Kidney (tissue), 14 donors: ENCODE results near the gene PROCR. TPM values are rescaled to one million over a fixed set of nuclear protein-coding genes. Genes with fewer than 3 reads are reported as not detected.
A peak's percentile ranks its signal among the peaks of the same experiment; 100 is the strongest.

ENCODE experiments used
- DNase-seq, 5 donors: peaks; one replicate each; pipeline ENCODE4 v3.0.0-alpha.2; 2013 to 2020
- FAIRE-seq: peaks from 2 replicates; lab custom pipeline; 2012; peaks lifted over from hg19 to GRCh38; lab: Jason Lieb, UNC
- H3K27ac ChIP-seq, 2 donors: one replicate each; pipeline ENCODE4 v1.7.0; 2013; ENCODE audit warnings: low read depth in 2 of 2, low read length in 2 of 2, inconsistent platforms in 1 of 2
- H3K27me3 ChIP-seq: one replicate; pipeline ENCODE4 v1.7.1; 2013; ENCODE audit warnings: low read length, inconsistent platforms; ENCODE audit not compliant: control insufficient read depth, insufficient read depth
- H3K36me3 ChIP-seq, 3 donors: one replicate each; pipeline versions ENCODE4 v1.7.0 to v1.7.1; 2013; ENCODE audit warnings: low read length in 3 of 3, control low read depth in 1 of 3, inconsistent platforms in 1 of 3; ENCODE audit not compliant: insufficient read depth in 3 of 3, control insufficient read depth in 2 of 3
- H3K4me1 ChIP-seq, 3 donors: one replicate each; pipeline versions ENCODE4 v1.7.0 to v1.7.1; 2013; ENCODE audit warnings: low read length in 3 of 3, inconsistent platforms in 1 of 3, low read depth in 1 of 3; ENCODE audit not compliant: control insufficient read depth in 2 of 3, insufficient read depth in 2 of 3
- H3K4me3 ChIP-seq, 3 donors: one replicate each; pipeline versions ENCODE4 v1.7.0 to v1.8.1; 2013; ENCODE audit warnings: low read length in 3 of 3, control low read depth in 1 of 3, inconsistent platforms in 1 of 3
- H3K9ac ChIP-seq, 3 donors: one replicate each; pipeline versions ENCODE4 v1.7.0 to v1.7.1; 2013; ENCODE audit warnings: low read length in 3 of 3, control low read depth in 1 of 3, inconsistent platforms in 1 of 3
- H3K9me3 ChIP-seq, 3 donors: one replicate each; pipeline versions ENCODE4 v1.7.0 to v1.7.1; 2013; ENCODE audit warnings: low read length in 3 of 3, control low read depth in 1 of 3, inconsistent platforms in 1 of 3; ENCODE audit not compliant: control insufficient read depth in 2 of 3, insufficient read depth in 1 of 3
- CTCF ChIP-seq: IDR thresholded peaks from 3 replicates; pipeline ENCODE4 v1.5.1; 2012; ENCODE audit warnings: mild to moderate bottlenecking, moderate library complexity, borderline replicate concordance; ENCODE audit not compliant: insufficient read depth; ENCODE audit errors: extremely low read depth
- intact Hi-C: fragments of 100-400 bp; cut with DNase I; formaldehyde crosslinking; loops from one replicate; pipeline ENCODE4 v1.11.1; 2022
- polyA plus RNA-seq: library from polyadenylated mRNA; stranded (reverse); fragments of 350-450 nt; fragmentation: Illumina TruSeq; extraction: RNeasy Lipid Tissue Mini Kit (QIAGEN cat#74804); gene quantifications from one replicate; pipeline ENCODE4 v1.2.3, GENCODE V29; 2014; ENCODE audit warnings: low read depth, low replicate concordance; ENCODE audit not compliant: insufficient read depth
- total RNA-seq: library from RNA; stranded (reverse); fragmentation: NEBNext Ultra II Directional; extraction: Animal tissue kit (Norgen Biotek cat#: 25700); gene quantifications from one replicate; pipeline ENCODE4 v1.2.1, GENCODE V29; 2021
- donor health status: control.
- donor health status: control.
- donor health status: control.
- donor health status: control.
- donor health status: control.
- donor health status: DM: yes; HTN: yes; CAD: no.
- donor health status: Normal renal cell carcinoma (clear cell type).

Gene PROCR
- total and polyA plus RNA-seq, 2 donors from 2014 or later = 20.7 to 24.5 TPM

GRCh38 chr20:35226126-35226883 lies 54.4 kb downstream of the PROCR start, which contains the start of gene MMP24:
Gene MMP24, plus strand, starts transcription at chr20:35226690. Its CDS starts 49 bp downstream, at chr20:35226739.
- Histone ChIP-seq H3K4me1 (peaks cover 0 to 6% (median 0%) of the 10 kb centered on the region in 3 donors), H3K36me3 (no peaks in the 10 kb centered on the region), H3K9me3 (no peaks in the 10 kb centered on the region), H3K27ac (no peak within 1 kb of the TSS), H3K9ac (peak within 1 kb of the TSS in 1 of 3 donors; percentile 12), H3K4me3 (peak within 1 kb of the TSS in 2 of 3 donors; percentile 38 to 52), H3K27me3 (peaks cover 5% of the 10 kb centered on the region)
- TF ChIP-seq CTCF = no peak
- intact Hi-C loops = no loop called here
- FAIRE-seq = no peak
- DNase-seq = peak in 2 of 5 donors; percentile 12 to 44

Other genes with a start within 250 kb of the PROCR start
- gene GSS, start 216.3 kb upstream of the PROCR start, total RNA-seq = 54.9 TPM
- gene GSS, start 216.3 kb upstream of the PROCR start, polyA plus RNA-seq = 71.5 TPM
- gene MYH7B, start 216.2 kb upstream of the PROCR start, total RNA-seq = 0.76 TPM
- gene MYH7B, start 216.2 kb upstream of the PROCR start, polyA plus RNA-seq = 3.7 TPM
- gene TRPC4AP, start 79.3 kb upstream of the PROCR start, total RNA-seq = 51.2 TPM
- 36.5 TPM for gene TRPC4AP, start 79.3 kb upstream of the PROCR start, polyA plus RNA-seq
- gene EDEM2, start 24.7 kb upstream of the PROCR start, total RNA-seq = 30.0 TPM
- 27.1 TPM for gene EDEM2, start 24.7 kb upstream of the PROCR start, polyA plus RNA-seq
- gene MMP24, start 54.6 kb downstream of the PROCR start, total RNA-seq = 12.4 TPM
- gene MMP24, start 54.6 kb downstream of the PROCR start, polyA plus RNA-seq = 10.7 TPM
- gene MMP24OS, start 106.0 kb downstream of the PROCR start, total RNA-seq = 127 TPM
- 248 TPM for gene MMP24OS, start 106.0 kb downstream of the PROCR start, polyA plus RNA-seq
- 114 TPM for gene EIF6, start 112.7 kb downstream of the PROCR start, total RNA-seq
- gene EIF6, start 112.7 kb downstream of the PROCR start, polyA plus RNA-seq = 254 TPM
- not detected for gene FAM83C, start 120.4 kb downstream of the PROCR start, total RNA-seq
- gene FAM83C, start 120.4 kb downstream of the PROCR start, polyA plus RNA-seq = not detected
- 50.3 TPM for gene UQCC1, start 239.9 kb downstream of the PROCR start, total RNA-seq
- 49.6 TPM for gene UQCC1, start 239.9 kb downstream of the PROCR start, polyA plus RNA-seq